ENCODE measurements around the gene NLRP13. TPM values are rescaled to one million over a fixed set of nuclear protein-coding genes. Genes with fewer than 3 reads are reported as not detected.

Gene NLRP13
- total and polyA plus RNA-seq, 10 of the 15 experiments (the other 5 are each of a cell fraction or from before 2014, with no cell fraction given) = 0.37 TPM; not detected in 9

DNA sequence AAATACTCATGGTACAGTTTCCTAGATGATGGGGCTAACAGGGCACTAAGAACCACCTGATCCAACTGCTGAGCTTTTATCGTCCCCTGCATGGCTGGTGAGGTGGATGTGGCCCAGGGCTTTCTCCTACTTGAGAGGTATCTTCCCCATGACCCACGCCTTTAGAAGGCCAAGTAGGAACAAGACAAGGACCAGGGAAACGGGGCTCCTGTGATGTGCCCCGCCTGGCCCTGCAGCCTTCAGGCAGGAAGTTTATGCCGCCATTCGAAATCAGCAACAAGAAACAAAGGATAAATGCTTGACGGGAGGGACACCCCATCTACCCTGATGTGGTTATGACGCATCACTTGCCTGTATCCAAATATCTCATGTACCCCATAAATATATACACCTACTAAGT, 4.1 kb downstream of the NLRP13 start:
- no TSS peak for BruUV-seq (replicated peaks)
- ChIA-PET RAD21 (ENCODE audit: unreplicated experiment) (no interaction called here), CTCF (no interaction called here), SMC1A (ENCODE audit: uncharacterized antibody, unreplicated experiment) (no interaction called here), POLR2A (no interaction called here)
- Histone ChIP-seq H4K20me1 (ENCODE audit: control insufficient read depth, insufficient read depth) (no peaks in the 10 kb centered on the region), H3K4me1 (ENCODE audit: control insufficient read depth, insufficient read depth, low read length) (no peaks in the 10 kb centered on the region), H3K4me3 (no peak overlapping the region), H3K9me3 (replicated peaks; ENCODE audit: control insufficient read depth, insufficient read depth, low read length) (no peaks in the 10 kb centered on the region; the same call in 2 of the 3 replicates), H3K79me2 (ENCODE audit: control insufficient read depth, insufficient read depth, low read length) (no peaks in the 10 kb centered on the region), H3K36me3 (ENCODE audit: control insufficient read depth in 2 of 2, insufficient read depth in 2 of 2, low read length in 1 of 2) (no peaks in the 10 kb centered on the region), H3K4me2 (ENCODE audit: control insufficient read depth, insufficient read depth) (no peak overlapping the region), H2AFZ (ENCODE audit: control insufficient read depth, low read depth, low read length) (no peak overlapping the region), H3K27ac (ENCODE audit: control insufficient read depth, insufficient read depth) (no peak overlapping the region), H3K9ac (ENCODE audit: control insufficient read depth, insufficient read depth, low read length) (no peak overlapping the region), H3K27me3 (replicated peaks in 1 of 2; ENCODE audit: control insufficient read depth in 2 of 2, insufficient read depth in 2 of 2, low read length in 1 of 2) (no peaks in the 10 kb centered on the region)
- no peak for ATAC-seq
- TF ChIP-seq MTA3 (IDR thresholded peaks at IDR 0.05; ENCODE audit: borderline replicate concordance, low read length) = no peak
- TF ChIP-seq FOXM1 (IDR thresholded peaks at IDR 0.05; ENCODE audit: low read depth, low read length) = no peak
- no peak for TF ChIP-seq HDGF (IDR thresholded peaks at IDR 0.05)
- TF ChIP-seq SMC3 (IDR thresholded peaks at IDR 0.05; ENCODE audit: borderline replicate concordance, low read length) = no peak
- no peak for TF ChIP-seq ZNF217 (IDR thresholded peaks at IDR 0.05)
- TF ChIP-seq, protein P1, sequence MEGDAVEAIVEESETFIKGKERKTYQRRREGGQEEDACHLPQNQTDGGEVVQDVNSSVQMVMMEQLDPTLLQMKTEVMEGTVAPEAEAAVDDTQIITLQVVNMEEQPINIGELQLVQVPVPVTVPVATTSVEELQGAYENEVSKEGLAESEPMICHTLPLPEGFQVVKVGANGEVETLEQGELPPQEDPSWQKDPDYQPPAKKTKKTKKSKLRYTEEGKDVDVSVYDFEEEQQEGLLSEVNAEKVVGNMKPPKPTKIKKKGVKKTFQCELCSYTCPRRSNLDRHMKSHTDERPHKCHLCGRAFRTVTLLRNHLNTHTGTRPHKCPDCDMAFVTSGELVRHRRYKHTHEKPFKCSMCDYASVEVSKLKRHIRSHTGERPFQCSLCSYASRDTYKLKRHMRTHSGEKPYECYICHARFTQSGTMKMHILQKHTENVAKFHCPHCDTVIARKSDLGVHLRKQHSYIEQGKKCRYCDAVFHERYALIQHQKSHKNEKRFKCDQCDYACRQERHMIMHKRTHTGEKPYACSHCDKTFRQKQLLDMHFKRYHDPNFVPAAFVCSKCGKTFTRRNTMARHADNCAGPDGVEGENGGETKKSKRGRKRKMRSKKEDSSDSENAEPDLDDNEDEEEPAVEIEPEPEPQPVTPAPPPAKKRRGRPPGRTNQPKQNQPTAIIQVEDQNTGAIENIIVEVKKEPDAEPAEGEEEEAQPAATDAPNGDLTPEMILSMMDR (IDR thresholded peaks at IDR 0.05 in 2 of 3, conservative IDR thresholded peaks at IDR 0.05 in 1 of 3; ENCODE audit: control insufficient read depth in 2 of 3, extremely low read depth in 1 of 3, insufficient read depth in 1 of 3, low read depth in 3 of 3, low read length in 3 of 3) = no peak
- TF ChIP-seq, protein P2, sequence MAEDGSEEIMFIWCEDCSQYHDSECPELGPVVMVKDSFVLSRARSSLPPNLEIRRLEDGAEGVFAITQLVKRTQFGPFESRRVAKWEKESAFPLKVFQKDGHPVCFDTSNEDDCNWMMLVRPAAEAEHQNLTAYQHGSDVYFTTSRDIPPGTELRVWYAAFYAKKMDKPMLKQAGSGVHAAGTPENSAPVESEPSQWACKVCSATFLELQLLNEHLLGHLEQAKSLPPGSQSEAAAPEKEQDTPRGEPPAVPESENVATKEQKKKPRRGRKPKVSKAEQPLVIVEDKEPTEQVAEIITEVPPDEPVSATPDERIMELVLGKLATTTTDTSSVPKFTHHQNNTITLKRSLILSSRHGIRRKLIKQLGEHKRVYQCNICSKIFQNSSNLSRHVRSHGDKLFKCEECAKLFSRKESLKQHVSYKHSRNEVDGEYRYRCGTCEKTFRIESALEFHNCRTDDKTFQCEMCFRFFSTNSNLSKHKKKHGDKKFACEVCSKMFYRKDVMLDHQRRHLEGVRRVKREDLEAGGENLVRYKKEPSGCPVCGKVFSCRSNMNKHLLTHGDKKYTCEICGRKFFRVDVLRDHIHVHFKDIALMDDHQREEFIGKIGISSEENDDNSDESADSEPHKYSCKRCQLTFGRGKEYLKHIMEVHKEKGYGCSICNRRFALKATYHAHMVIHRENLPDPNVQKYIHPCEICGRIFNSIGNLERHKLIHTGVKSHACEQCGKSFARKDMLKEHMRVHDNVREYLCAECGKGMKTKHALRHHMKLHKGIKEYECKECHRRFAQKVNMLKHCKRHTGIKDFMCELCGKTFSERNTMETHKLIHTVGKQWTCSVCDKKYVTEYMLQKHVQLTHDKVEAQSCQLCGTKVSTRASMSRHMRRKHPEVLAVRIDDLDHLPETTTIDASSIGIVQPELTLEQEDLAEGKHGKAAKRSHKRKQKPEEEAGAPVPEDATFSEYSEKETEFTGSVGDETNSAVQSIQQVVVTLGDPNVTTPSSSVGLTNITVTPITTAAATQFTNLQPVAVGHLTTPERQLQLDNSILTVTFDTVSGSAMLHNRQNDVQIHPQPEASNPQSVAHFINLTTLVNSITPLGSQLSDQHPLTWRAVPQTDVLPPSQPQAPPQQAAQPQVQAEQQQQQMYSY (CRISPR knock-in tag; IDR thresholded peaks at IDR 0.05) = no peak
- no peak for TF ChIP-seq MXI1 (IDR thresholded peaks at IDR 0.05; ENCODE audit: low read depth, low read length)
- TF ChIP-seq LARP7 (IDR thresholded peaks at IDR 0.05) = no peak
- no peak for TF ChIP-seq CBX5 (IDR thresholded peaks at IDR 0.05; ENCODE audit: low read depth)
- TF ChIP-seq ZBED1 (IDR thresholded peaks at IDR 0.05; ENCODE audit: borderline replicate concordance) = no peak
- no peak for TF ChIP-seq CUX1 (IDR thresholded peaks at IDR 0.05; ENCODE audit: insufficient replicate concordance, low read depth, low read length)
- TF ChIP-seq TCF12 (IDR thresholded peaks at IDR 0.05; ENCODE audit: low read depth, low read length) = no peak
- no peak for TF ChIP-seq RUNX3 (IDR thresholded peaks at IDR 0.05; ENCODE audit: low read length)
- in situ Hi-C loops (cut with MboI) (no loop called here), intact Hi-C loops (cut with micrococcal nuclease; ENCODE audit: unreplicated experiment) (no loop called here)
- WGBS (ENCODE audit: insufficient coverage, insufficient replicate concordance, low lambda C conversion rate, missing lambda C conversion rate) = 62% methylated on average over 8 of the region's 8 CpGs
- DNase-seq (ENCODE audit: low read depth, low spot score) = no peak
- FAIRE-seq = no peak
